Stimulated activated CD8-positive, alpha-beta memory T cell treated with anti-CD3 and anti-CD28 coated beads, Interleukin-12 subunit alpha, Interleukin-12 subunit beta, amount 100 ng/mL, for 24 hours (primary cell): ENCODE data around the gene DOCK1.

Experiments
- DNase-seq: peaks from one replicate; pipeline ENCODE4 v3.0.0-alpha.2; 2020; ENCODE audit errors: extremely low read depth

The DOCK1 gene

DNA sequence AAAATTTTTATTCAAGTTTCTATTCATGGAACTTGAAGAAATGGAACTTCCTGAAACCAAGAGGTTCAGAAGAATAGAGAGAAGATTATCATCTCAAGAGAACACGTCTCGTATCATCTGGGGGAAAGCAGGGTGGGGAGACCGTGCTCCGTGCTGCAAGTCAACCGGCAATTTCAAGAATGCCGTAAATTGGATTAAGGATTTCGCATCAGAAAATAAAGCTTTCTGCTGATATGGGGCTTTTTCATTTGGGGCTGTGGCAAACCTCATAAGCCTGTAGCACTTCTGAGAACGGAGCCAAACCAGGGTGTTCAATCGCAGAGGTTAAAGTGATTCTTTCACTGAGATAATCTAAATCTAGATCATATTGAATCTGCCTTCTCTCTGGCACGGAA, 493.7 kb downstream of the DOCK1 start:
- DNase-seq = no peak

DNA sequence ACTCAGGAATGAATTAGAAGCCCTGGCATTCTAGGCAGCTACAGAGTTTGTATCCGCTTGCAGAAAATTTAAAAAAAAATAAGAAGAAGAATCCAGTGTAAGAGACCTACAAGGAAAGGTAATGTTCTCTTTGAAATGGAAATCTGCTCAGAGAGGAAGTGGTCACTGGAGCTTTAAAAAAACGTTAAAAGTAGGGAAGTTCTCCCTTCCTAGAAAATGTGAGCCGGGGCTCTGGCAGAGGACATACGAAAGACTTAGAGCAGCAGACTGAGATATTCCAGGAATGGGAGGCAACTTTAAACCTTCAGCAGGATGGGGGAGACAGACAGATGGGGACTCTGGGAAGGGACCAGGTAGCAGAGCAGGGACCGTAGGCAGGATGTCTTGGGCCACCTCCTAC, 494.4 kb downstream of the DOCK1 start:
- no peak for DNase-seq

- DNase-seq = no peak
Observed at GRCh38 chr10:127400216-127400615, 495.0 kb downstream of the DOCK1 start.

DNA sequence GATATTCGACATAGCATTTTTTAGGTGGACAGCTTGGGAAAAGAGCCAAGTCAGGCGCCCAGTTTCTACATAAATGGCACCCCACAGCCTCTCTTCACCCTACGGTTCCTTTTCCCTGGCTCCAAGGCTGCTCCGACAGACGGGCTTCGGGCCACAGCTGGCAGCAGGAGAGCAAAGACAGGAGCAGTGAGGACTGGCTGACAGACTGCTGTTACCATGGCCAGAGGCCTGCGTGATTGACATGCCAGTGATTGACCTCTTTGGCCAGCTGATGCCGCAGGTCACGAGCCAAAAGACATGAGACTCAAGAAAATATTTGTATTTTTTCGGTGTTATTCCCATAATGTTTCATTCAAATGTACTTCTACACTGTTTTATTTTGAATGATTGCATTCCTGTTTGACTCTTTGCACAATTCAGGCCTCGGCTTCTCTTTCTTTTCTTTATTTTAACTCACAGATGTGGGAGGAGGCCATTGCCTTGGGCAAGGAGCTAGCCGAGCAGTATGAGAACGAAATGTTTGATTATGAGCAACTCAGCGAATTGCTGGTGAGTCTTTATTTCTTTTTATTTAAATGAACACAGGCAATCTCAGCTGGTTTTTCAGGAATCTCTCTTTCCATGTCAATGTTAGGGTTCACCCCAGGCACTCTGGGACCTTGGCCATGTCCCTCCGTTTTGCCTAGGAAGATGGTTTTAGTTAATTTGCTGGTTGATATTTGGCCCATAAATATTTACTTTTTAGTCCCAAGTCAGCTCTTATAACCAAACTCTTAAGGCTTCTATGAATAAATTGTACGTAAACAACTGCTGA, 497.6 kb downstream of the DOCK1 start:
- no peak for DNase-seq

DNA sequence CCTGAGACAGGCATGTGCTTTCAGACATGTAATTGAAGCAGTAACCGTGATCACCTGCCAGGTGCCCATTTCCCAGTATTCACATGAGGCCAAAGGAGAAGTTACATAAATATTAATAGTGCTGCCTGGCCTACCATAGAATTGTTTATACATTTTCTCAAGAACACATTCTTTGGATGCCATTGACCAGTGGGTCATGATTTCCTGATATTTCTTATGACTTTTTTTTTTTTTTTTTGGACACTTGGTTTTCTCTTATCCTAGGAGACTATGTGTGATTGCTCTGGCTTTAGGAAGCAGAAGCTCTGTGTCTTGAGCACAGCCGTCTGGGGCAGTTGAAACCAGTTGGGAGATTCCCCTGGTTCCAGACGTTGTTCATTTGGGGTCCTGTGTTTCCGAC, 500.0 kb downstream of the DOCK1 start:
- DNase-seq = no peak

DNA sequence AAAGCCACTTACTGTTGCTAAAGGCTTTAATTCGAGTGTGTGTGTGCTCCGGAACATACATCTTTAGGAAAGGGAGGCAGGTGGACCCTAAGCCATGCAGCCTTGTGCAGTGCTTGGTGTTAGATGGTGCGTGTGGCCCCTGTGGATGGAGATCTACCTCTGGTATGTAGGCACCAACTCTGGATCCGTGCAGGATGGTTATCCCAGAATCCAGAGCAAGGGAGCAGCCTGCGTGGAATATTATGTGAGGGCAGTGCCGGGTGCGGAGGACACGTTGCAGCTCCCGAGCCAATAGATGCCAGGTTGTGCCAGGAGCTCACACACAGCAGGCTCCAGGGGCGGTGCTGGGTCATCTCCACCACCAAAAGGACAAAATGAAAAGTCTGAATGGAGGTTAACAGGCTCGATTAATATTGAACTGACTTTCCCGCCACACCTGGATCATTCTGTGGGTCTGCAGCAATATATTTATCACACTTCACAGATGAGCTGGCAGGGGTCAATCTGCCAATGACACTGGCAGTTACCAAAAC, 500.9 kb downstream of the DOCK1 start:
- no peak for DNase-seq

DNA sequence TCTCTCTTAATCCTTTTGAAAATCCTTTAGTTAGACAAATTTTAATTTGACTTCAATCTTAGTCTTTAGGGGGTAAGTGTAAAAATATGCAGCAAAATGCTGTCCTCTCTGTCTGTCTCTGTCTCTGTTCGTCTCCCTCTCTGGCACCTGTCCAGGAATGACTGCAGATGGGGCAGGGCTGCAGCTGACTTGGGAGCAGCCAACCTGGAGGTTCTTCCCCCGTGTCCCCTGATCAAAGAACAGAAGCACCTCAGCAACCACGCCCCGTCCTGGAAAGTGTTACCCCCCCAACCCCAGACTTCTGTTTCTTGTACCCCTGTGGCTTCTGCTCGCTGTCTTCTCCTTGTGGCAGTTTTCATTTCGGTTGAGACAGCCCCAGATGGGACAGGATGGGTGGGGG, 502.3 kb downstream of the DOCK1 start:
- DNase-seq = no peak

DNA sequence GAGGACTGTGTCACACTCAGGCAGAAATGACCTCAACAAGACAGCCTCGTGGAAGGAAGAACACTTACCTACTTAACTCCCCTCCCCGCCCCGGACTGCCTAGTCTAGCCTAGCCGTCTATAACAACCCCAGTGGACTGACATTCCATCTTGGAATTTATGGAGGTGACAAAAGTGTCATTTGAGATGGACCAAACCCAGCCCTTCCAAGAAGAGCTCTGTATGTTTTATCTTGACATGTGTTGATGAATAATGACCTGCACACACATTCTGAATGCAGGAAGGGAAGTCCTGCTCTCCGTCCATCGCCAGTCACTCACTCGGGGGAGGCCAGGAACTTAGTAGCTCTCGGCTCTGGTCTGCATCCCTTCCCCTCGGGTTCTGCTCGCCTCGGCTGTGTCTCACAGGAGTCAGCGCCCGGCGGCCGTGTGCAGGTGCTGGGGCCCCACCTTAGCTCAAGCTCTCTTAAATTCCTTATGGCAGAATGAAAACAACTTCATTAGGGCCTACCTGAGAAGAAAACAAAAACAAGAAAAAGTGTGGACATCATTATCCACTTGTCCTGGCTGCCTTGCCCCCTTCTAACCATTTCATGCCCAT, 503.0 kb downstream of the DOCK1 start:
- no peak for DNase-seq

DNA sequence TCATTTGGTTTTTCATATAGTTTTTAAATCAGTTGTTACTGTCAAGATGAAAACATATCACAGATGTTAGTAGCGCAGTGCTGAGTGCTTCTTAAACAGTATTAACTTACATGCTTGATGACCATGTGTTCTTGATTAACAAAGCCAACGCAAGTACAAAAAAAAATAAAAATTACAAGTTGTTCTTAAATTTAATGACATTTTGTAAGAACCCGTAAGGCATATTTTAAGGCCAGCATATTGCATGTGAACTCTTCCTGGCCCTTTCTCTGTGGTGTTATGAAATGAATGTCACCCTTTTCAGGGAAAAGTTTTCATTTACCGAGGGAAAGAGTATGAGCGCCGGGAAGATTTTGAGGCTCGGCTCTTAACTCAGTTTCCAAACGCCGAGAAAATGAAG, 503.5 kb downstream of the DOCK1 start:
- DNase-seq = no peak

DNA sequence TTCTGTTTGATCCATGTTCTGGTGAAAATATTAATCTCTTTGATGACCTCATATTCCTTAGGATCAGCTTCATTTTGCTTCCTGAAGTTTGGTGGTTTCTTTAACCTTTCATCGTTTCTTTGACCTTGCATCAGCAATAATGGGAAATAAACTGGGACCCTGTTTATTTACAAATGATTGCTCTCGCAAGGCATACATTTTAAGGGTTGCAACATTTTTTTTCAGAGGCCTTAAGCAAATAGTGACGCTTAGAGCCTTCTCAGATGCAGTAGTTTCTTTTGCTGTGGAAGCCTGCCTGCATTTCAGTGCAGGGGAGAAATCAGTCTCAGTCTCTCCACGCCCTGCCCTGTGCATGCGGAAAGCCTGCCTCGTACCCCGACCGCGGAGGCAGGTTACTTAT, 504.8 kb downstream of the DOCK1 start:
- DNase-seq = no peak

- no peak for DNase-seq
Observed at GRCh38 chr10:127411062-127411461, 505.8 kb downstream of the DOCK1 start.

GRCh38 chr10:127413326-127413725, 508.1 kb downstream of the DOCK1 start:
- DNase-seq = no peak

DNA sequence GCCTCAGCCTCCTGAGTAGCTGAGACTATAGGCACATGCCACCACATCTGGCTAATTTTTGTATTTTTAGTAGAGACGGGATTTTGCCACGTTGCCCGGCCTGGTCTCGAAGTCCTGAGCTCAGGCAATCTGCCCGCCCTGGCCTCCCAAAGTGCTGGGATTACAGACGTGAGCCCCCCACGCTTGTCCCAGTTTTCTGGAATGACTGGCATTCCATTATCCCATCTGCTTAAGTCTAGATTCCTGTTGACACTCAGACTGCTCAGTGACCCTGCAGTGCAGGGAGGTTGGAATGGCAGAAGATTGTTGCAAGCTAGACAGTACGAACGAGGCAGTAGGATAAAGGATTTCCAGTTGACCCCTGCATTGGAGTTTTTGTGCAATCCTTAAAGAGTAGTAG, 508.8 kb downstream of the DOCK1 start:
- DNase-seq = no peak

DNA sequence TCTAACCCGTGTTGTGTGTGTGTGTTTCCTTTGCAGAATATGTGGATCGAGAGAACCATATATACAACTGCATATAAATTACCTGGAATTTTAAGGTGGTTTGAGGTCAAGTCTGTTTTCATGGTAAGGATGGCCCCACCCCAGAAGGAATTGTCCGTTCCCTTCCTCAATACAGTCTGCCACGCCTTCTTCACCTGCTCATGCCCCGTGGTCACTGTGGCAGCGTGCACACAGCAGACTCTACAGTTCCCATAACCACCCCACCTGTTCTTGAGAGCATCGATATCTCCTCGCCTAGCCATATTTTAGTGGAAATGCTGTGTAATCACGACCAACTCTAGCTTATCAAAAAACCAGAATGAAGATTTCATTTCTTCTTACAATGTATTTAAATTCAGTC, 509.9 kb downstream of the DOCK1 start:
- no peak for DNase-seq

DNA sequence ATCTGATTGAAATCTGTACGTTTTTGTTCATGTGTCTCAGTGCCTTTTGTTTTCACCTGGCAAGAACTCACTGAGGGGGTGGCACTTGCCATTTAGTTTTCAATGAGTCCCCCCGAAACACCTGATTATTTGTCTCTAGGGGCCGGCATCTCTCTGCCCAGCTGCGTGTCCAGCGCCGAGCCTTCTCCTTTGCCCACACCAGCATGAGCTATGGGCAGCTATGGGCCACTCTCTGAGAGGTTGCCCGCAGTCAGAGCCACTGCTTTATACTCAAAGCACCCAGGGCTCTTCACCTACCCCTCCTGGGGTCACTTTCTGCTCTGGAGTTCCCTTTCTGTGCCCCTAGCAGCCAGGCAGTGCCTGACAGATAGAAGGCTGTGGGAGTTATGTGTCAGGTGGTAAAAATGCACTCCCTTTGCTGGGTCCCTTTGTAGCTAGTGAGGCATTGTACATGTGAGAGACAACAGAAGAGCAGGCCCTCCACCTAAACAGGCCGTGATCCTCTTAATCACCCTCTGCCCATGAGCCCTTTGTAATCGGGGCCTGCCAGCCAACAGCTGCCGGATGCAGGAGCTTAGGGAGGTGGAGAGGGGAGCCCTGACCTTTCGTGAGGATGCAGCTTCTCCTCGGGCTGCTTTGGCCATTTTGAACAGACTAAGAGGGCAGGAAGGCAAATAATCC, 510.8 kb downstream of the DOCK1 start:
- no peak for DNase-seq

GRCh38 chr10:127417031-127417430, 511.8 kb downstream of the DOCK1 start:
- no peak for DNase-seq

DNA sequence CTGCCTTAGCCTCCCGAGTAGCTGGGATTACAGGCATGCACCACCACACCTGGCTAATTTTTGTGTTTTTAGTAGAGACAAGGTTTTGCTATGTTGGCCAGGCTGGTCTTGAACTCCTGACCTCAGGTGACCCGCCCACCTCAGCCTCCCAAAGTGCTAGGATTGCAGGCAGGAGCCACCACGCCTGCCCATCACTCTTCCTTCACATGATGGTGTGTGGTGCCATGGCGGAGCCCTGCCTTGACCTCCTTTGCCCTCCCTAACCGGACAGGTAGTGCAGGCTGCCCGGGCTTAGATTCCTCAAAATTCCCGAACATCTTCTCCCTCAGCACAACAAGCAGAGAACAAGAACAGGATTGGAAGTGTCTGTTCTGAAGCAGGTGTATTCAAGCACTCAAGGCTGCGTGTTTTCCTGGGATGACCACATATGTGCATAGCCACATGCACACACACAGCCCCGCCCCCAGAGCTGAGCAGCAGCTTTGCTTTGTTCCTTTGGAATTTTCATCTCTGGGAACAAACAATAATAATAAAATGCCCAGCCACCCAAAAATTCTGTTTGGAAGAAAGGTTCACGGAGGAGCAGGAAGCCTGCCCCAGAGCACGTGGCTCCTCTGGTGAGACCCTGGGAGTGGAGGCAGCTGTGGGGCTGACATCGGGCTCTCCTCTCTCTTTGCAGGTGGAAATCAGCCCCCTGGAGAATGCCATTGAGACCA, 512.6 kb downstream of the DOCK1 start:
- no peak for DNase-seq

- no peak for DNase-seq
Observed at GRCh38 chr10:127418536-127419168, 513.4 kb downstream of the DOCK1 start.

GRCh38 chr10:127420138-127420684, 515.0 kb downstream of the DOCK1 start:
- DNase-seq = no peak

GRCh38 chr10:127423218-127423915, 518.1 kb downstream of the DOCK1 start:
- DNase-seq = no peak
